ENCODE measurements around the gene WDR72. TPM values are rescaled to one million over a fixed set of nuclear protein-coding genes. Genes with fewer than 3 reads are reported as not detected.

The WDR72 gene
- total and polyA plus RNA-seq, 2 of the 4 experiments (the other 2 are of a cell fraction), result not detected

- intact Hi-C loops (cut with micrococcal nuclease) (no loop called here), in situ Hi-C loops (cut with MboI; ENCODE audit: low sequenced_read_pairs) (no loop called here)
- BruUV-seq (replicated peaks), result no TSS peak
Observed at GRCh38 chr15:53472210-53472609, 287.3 kb downstream of the WDR72 start.

More at GRCh38 chr15:53472210-53472609, 287.3 kb downstream of the WDR72 start:
- no peak overlapping the region for H3K18ac ChIP-seq (ENCODE audit: low read depth, low read length)
- POLR2A ChIA-PET (ENCODE audit: unreplicated experiment), result no interaction called here
- H3K14ac ChIP-seq (replicated peaks; ENCODE audit: low read depth, low read length), result no peak overlapping the region
- H3K56ac ChIP-seq (ENCODE audit: extremely low read depth, insufficient read depth, low read length), result no peak overlapping the region
- no peaks in the 10 kb centered on the region for H3K79me1 ChIP-seq (ENCODE audit: low read depth in 1 of 2, low read length in 2 of 2)
- no peak overlapping the region for H4K91ac ChIP-seq (ENCODE audit: insufficient read depth, low read depth, low read length)
- H2BK15ac ChIP-seq (ENCODE audit: low read depth, low read length), result no peak overlapping the region
- H3K9me3 ChIP-seq (ENCODE audit: control insufficient read depth, insufficient read depth, low read length), result peaks cover 6% of the 10 kb centered on the region
- no peak overlapping the region for H3K4me2 ChIP-seq (ENCODE audit: low read depth, low read length)
- H3K23ac ChIP-seq (ENCODE audit: low read depth, low read length), result no peak overlapping the region
- dilution Hi-C loops (cut with HindIII; ENCODE audit: low sequenced_read_pairs, unreplicated experiment), result no loop called here
- no peak overlapping the region for H4K8ac ChIP-seq (ENCODE audit: low read depth in 2 of 2, low read length in 2 of 2)
- H3K4me1 ChIP-seq (ENCODE audit: control insufficient read depth, insufficient read depth, low read length), result no peaks in the 10 kb centered on the region
- H3K36me3 ChIP-seq (ENCODE audit: control insufficient read depth, insufficient read depth, low read length), result no peaks in the 10 kb centered on the region
- TF ChIP-seq RCOR1 (IDR thresholded peaks at IDR 0.05; ENCODE audit: insufficient replicate concordance, low read length), result no peak
- no peak for TF ChIP-seq MXI1 (IDR thresholded peaks at IDR 0.05; ENCODE audit: borderline replicate concordance, low read depth, low read length)
- no peak for TF ChIP-seq MAFK (IDR thresholded peaks at IDR 0.05; ENCODE audit: low read depth, low read length)
- TF ChIP-seq BHLHE40 (IDR thresholded peaks at IDR 0.05; ENCODE audit: low read depth, low read length), result no peak
- TF ChIP-seq POLR2A (IDR thresholded peaks at IDR 0.05; ENCODE audit: low read depth, low read length), result no peak
- no peak for TF ChIP-seq NFE2L2 (IDR thresholded peaks at IDR 0.05; ENCODE audit: low read depth, low read length)
- CTCF ChIA-PET, result no interaction called here
- no peak overlapping the region for H3K9ac ChIP-seq (ENCODE audit: low read depth, low read length)
- no peak overlapping the region for H2AK9ac ChIP-seq (replicated peaks; ENCODE audit: low read depth, low read length, poor library complexity)
- no peaks in the 10 kb centered on the region for H3K9me1 ChIP-seq (ENCODE audit: insufficient read depth, low read length)
- no peak overlapping the region for H3K4ac ChIP-seq (ENCODE audit: low read depth, low read length)
- H4K5ac ChIP-seq (ENCODE audit: low read depth, low read length), result no peak overlapping the region
- no peak overlapping the region for H2BK120ac ChIP-seq (ENCODE audit: low read depth, low read length)
- ATAC-seq (ENCODE audit: low read depth) (no peak), DNase-seq (no peak)
- H3K27me3 ChIP-seq (ENCODE audit: control insufficient read depth, insufficient read depth, low read length), result no peaks in the 10 kb centered on the region
- H2AK5ac ChIP-seq (ENCODE audit: low read depth, low read length), result no peak overlapping the region
- H4K20me1 ChIP-seq (ENCODE audit: insufficient read depth, low read length), result no peaks in the 10 kb centered on the region
- no peak overlapping the region for H2AFZ ChIP-seq (replicated peaks; ENCODE audit: low read length, poor library complexity)
- no peak overlapping the region for H2BK5ac ChIP-seq (ENCODE audit: low read depth, low read length, poor library complexity, severe bottlenecking)
- H2BK20ac ChIP-seq (ENCODE audit: low read depth, low read length), result no peak overlapping the region
- H3K4me3 ChIP-seq (ENCODE audit: insufficient read depth, low read depth, low read length), result no peak overlapping the region
- no CpG with 5 or more reads among the region's 3 CpGs for WGBS, 2 experiments (ENCODE audit: extremely low coverage in 2 of 2, insufficient read length in 1 of 2)
- H3K27ac ChIP-seq (ENCODE audit: insufficient read depth, low read length), result no peak overlapping the region

Measured in IMR-90 (cell line).